Caco-2 (cell line): ENCODE data around the gene AGK. TPM values are rescaled to one million over a fixed set of nuclear protein-coding genes. Genes with fewer than 3 reads are reported as not detected.

Source experiments
- BruUV-seq: library from RNA; stranded (reverse); fragments of 400-500 nt; replicated peaks from 2 replicates; lab custom pipeline; 2021; lab: Mats Ljungman, UMichigan
- CTCF ChIA-PET: fragments of 300-600 bp; sonication (Branson Sonifier 250); formaldehyde crosslinking; loops from one replicate; lab custom pipeline; 2022; ENCODE audit warnings: antibody characterized with exemption; lab: Charles Lee
- POLR2A ChIA-PET: fragments of 300-600 bp; sonication (Branson Sonifier 250); formaldehyde crosslinking; loops from one replicate; lab custom pipeline; 2022; ENCODE audit warnings: antibody characterized with exemption; lab: Charles Lee
- DNase-seq, 2 experiments: peaks; one replicate each; pipeline versions ENCODE4 v3.0.0 to v3.0.0-alpha.2; 2020 to 2022
- H3K27me3 ChIP-seq: replicated peaks from 2 replicates; pipeline ENCODE4 v1.6.0; 2011; ENCODE audit warnings: low read length; ENCODE audit not compliant: control insufficient read depth, insufficient read depth
- H3K36me3 ChIP-seq: 2 replicates; pipeline ENCODE4 v1.5.1; 2011; ENCODE audit warnings: low read length; ENCODE audit not compliant: control insufficient read depth, insufficient read depth
- H3K4me1 ChIP-seq: fragments of 250-450 bp; sonication (Bioruptor Pico); 2 replicates; pipeline ENCODE4 v1.5.1; 2020; ENCODE audit warnings: mild to moderate bottlenecking
- H3K4me3 ChIP-seq: 2 replicates; pipeline ENCODE4 v1.5.1; 2011; ENCODE audit warnings: low read depth, mild to moderate bottlenecking, control low read depth, low read length
- H3K9me3 ChIP-seq: fragments of 250-450 bp; sonication (Bioruptor Pico); 2 replicates; pipeline ENCODE4 v1.5.1; 2020; ENCODE audit warnings: mild to moderate bottlenecking, moderate library complexity
- H3K27ac Mint-ChIP-seq: one replicate; pipeline ENCODE4 v1.8.0; 2022; ENCODE audit warnings: mixed read lengths; ENCODE audit not compliant: unreplicated experiment
- H3K27me3 Mint-ChIP-seq: one replicate; pipeline ENCODE4 v1.8.0; 2022; ENCODE audit warnings: mixed read lengths; ENCODE audit not compliant: insufficient read depth, unreplicated experiment
- H3K36me3 Mint-ChIP-seq: one replicate; pipeline ENCODE4 v1.8.0; 2022; ENCODE audit warnings: mild to moderate bottlenecking, mixed read lengths; ENCODE audit not compliant: insufficient read depth, unreplicated experiment
- H3K4me1 Mint-ChIP-seq: one replicate; pipeline ENCODE4 v1.8.0; 2022; ENCODE audit warnings: low read depth, mixed read lengths; ENCODE audit not compliant: unreplicated experiment
- H3K4me3 Mint-ChIP-seq: one replicate; pipeline ENCODE4 v1.8.0; 2022; ENCODE audit warnings: mild to moderate bottlenecking, moderate library complexity, mixed read lengths; ENCODE audit not compliant: unreplicated experiment
- H3K9me3 Mint-ChIP-seq: one replicate; pipeline ENCODE4 v1.8.0; 2022; ENCODE audit warnings: mixed read lengths; ENCODE audit not compliant: unreplicated experiment
- intact Hi-C: fragments of 100-400 bp; cut with micrococcal nuclease; formaldehyde crosslinking; loops from one replicate; pipeline ENCODE4 v1.10.0; 2022; ENCODE audit not compliant: unreplicated experiment
- total RNA-seq: library from RNA; stranded (reverse); gene quantifications from 2 replicates; pipeline ENCODE4 v1.2.3, GENCODE V29; 2022
- TF ChIP-seq, protein P1 (sequence below), 2 experiments: fragments of 200-600 bp in 1 of 2; IDR thresholded peaks; 1 replicate in 1 of 2; 2 replicates in 1 of 2; pipeline versions ENCODE4 v1.5.1 to v1.8.0; 2011 to 2022; ENCODE audit warnings: antibody characterized with exemption in 1 of 2, control low read depth in 1 of 2, inconsistent platforms in 1 of 2, low read depth in 1 of 2, low read length in 1 of 2, mild to moderate bottlenecking in 1 of 2, moderate library complexity in 1 of 2; ENCODE audit not compliant: insufficient read depth in 1 of 2, severe bottlenecking in 1 of 2, unreplicated experiment in 1 of 2

The AGK gene
- total RNA-seq, 1 experiment from 2014 or later, result 32.3 TPM

DNA sequence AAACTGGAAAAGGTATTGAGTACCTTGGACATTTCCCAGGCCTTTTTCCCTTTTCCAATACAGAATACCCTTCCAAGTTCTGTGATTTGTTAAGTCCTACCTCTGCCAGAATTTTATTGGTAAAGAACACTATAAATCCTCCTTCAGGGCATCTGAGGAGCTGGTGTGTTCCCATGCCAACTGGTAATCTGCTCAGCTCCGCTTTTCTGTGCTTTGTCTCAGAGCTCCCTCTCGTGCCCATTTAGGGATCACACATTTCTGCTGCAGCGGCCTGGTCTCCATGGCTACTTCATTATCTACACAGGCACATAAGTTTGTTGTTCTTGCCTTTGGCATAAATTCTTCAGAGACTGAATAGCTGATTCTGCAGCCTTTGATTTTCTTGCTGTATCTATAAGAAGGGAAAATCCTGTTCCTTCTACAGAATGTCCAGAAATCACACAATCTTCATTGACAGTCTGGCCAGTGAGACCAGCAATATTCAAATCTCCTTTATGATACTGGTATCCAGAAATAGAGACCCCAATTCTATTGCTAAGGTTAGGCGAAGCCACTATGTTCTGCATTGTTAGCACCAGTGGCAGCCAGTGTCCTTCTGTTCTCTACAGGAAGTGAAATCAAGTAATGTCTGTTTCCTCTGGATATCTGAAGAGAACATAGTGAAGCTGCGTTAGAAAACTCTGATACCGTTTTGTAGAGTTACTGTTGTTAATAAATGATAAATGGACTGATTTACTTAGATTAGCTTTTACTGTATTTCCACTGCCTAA is 98.8 kb downstream of the AGK start:
- H3K4me3 Mint-ChIP-seq, result no peak overlapping the region
- no peaks in the 10 kb centered on the region for H3K9me3 Mint-ChIP-seq
- Histone ChIP-seq H3K4me3 (no peak overlapping the region), H3K4me1 (peaks cover 8% of the 10 kb centered on the region; the same call in 1 of the 2 replicates), H3K27me3 (no peaks in the 10 kb centered on the region), H3K9me3 (no peaks in the 10 kb centered on the region), H3K36me3 (no peaks in the 10 kb centered on the region; the same call in none of the 2 replicates)
- CTCF ChIA-PET, result interaction anchor here (0.5 to 1.5 kb wide), 7 partner anchors 19 to 635 kb away, joined by 3 to 9 read pairs (median 4); partner anchors contain the start of genes MRPS33 and SSBP1
- no peak overlapping the region for H3K27ac Mint-ChIP-seq
- peaks cover 6% of the 10 kb centered on the region for H3K4me1 Mint-ChIP-seq
- intact Hi-C loops, result loop anchor here (1.0 to 10.0 kb wide), 3 partner anchors 55 to 117 kb away; partner anchors contain the start of genes DENND11 and WEE2
- no TSS peak for BruUV-seq
- TF ChIP-seq, protein P1, sequence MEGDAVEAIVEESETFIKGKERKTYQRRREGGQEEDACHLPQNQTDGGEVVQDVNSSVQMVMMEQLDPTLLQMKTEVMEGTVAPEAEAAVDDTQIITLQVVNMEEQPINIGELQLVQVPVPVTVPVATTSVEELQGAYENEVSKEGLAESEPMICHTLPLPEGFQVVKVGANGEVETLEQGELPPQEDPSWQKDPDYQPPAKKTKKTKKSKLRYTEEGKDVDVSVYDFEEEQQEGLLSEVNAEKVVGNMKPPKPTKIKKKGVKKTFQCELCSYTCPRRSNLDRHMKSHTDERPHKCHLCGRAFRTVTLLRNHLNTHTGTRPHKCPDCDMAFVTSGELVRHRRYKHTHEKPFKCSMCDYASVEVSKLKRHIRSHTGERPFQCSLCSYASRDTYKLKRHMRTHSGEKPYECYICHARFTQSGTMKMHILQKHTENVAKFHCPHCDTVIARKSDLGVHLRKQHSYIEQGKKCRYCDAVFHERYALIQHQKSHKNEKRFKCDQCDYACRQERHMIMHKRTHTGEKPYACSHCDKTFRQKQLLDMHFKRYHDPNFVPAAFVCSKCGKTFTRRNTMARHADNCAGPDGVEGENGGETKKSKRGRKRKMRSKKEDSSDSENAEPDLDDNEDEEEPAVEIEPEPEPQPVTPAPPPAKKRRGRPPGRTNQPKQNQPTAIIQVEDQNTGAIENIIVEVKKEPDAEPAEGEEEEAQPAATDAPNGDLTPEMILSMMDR (IDR thresholded peaks at IDR 0.05; ENCODE audit: insufficient read depth in 1 of 2, low read depth in 1 of 2, low read length in 1 of 2, severe bottlenecking in 1 of 2, unreplicated experiment in 1 of 2), result peak; percentile 66 to 74
- H3K27me3 Mint-ChIP-seq, result no peaks in the 10 kb centered on the region
- peaks cover 21% of the 10 kb centered on the region for H3K36me3 Mint-ChIP-seq
- POLR2A ChIA-PET, result interaction anchor here (1.2 kb wide), 1 partner anchor 88 kb away, joined by 5 read pairs; the partner anchor contains the start of gene SSBP1
- DNase-seq, result peak; percentile 61 to 67

DNA sequence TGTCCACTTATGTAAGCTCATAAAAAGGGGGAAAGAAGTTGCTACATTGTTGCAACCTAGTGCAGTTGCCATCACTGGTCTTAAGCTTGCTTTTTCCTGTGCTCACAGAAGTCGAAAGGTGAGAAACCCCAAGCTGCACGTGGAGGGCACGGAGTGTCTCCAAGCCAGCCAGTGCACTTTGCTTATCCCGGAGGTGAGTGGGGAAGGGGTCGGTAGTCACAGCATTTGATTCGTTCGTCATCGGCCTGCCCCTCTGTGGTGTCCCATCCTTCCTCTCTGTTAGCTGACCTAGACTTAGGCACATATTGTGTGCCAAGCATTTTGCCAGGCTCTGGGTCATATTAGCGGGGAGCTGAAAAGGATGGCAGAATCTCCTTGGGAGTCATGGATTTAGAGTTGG is 100.2 kb downstream of the AGK start:
- no peak for DNase-seq
- no peaks in the 10 kb centered on the region for H3K27me3 ChIP-seq
- BruUV-seq, result no TSS peak
- no peak overlapping the region for H3K4me3 ChIP-seq
- peaks cover 6% of the 10 kb centered on the region for H3K4me1 Mint-ChIP-seq
- H3K4me3 Mint-ChIP-seq, result no peak overlapping the region
- H3K27me3 Mint-ChIP-seq, result no peaks in the 10 kb centered on the region
- no peaks in the 10 kb centered on the region for H3K9me3 Mint-ChIP-seq
- H3K36me3 ChIP-seq, result no peaks in the 10 kb centered on the region; the same call in none of the 2 replicates
- ChIA-PET CTCF (no interaction called here), POLR2A (no interaction called here)
- H3K27ac Mint-ChIP-seq, result no peak overlapping the region
- H3K4me1 ChIP-seq, result peaks cover 8% of the 10 kb centered on the region; the same call in 1 of the 2 replicates
- TF ChIP-seq, protein P1 (IDR thresholded peaks at IDR 0.05; ENCODE audit: insufficient read depth in 1 of 2, low read depth in 1 of 2, low read length in 1 of 2, severe bottlenecking in 1 of 2, unreplicated experiment in 1 of 2), result no peak
- peaks cover 26% of the 10 kb centered on the region for H3K36me3 Mint-ChIP-seq
- H3K9me3 ChIP-seq, result no peaks in the 10 kb centered on the region
- intact Hi-C loops, result loop anchor here (5.0 to 10.0 kb wide), 2 partner anchors 53 to 104 kb away; partner anchors contain the start of genes DENND11 and WEE2

DNA sequence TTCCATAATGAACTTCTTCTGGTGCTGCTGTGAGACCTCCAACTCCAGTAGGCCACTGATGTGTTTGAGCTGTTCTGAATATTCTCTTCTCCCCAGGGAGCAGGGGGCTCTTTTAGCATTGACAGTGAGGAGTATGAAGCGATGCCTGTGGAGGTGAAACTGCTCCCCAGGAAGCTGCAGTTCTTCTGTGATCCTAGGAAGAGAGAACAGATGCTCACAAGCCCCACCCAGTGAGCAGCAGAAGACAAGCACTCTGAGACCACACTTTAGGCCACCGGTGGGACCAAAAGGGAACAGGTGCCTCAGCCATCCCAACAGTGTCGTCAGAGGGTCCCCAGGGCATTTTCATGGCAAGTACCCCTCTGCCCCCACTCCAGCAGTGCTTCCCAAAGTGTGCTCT is 101.5 kb downstream of the AGK start:
- no peaks in the 10 kb centered on the region for H3K9me3 Mint-ChIP-seq
- no peak overlapping the region for H3K4me3 ChIP-seq
- H3K9me3 ChIP-seq, result no peaks in the 10 kb centered on the region
- peaks cover 26% of the 10 kb centered on the region for H3K36me3 Mint-ChIP-seq
- intact Hi-C loops, result loop anchor here (5.0 to 10.0 kb wide), 2 partner anchors 52 to 105 kb away; partner anchors contain the start of genes DENND11 and WEE2
- no peak overlapping the region for H3K4me3 Mint-ChIP-seq
- H3K4me1 Mint-ChIP-seq, result peaks cover 6% of the 10 kb centered on the region
- H3K4me1 ChIP-seq, result peaks cover 8% of the 10 kb centered on the region; the same call in 1 of the 2 replicates
- TF ChIP-seq, protein P1 (IDR thresholded peaks at IDR 0.05; ENCODE audit: insufficient read depth in 1 of 2, low read depth in 1 of 2, low read length in 1 of 2, severe bottlenecking in 1 of 2, unreplicated experiment in 1 of 2), result no peak
- ChIA-PET POLR2A (no interaction called here), CTCF (no interaction called here)
- H3K27me3 Mint-ChIP-seq, result no peaks in the 10 kb centered on the region
- no TSS peak for BruUV-seq
- H3K36me3 ChIP-seq, result no peaks in the 10 kb centered on the region; the same call in none of the 2 replicates
- H3K27ac Mint-ChIP-seq, result no peak overlapping the region
- no peak for DNase-seq
- no peaks in the 10 kb centered on the region for H3K27me3 ChIP-seq
